HEK293 (cell line): ENCODE results near the gene ARMC7.
"Not testable (repeated sequence)": the region's sequence is repeated elsewhere in the genome, so short reads cannot be mapped to it uniquely, and the experiment has no call there.

Experiments
- CTCF ChIA-PET: fragments of 350-600 bp; formaldehyde crosslinking; extraction: SDS; loops from one replicate; lab custom pipeline; 2021; ENCODE audit warnings: antibody characterized with exemption; lab: Yijun Ruan, JAX
- POLR2A ChIA-PET: fragments of 300-600 bp; formaldehyde crosslinking; extraction: SDS; loops from one replicate; lab custom pipeline; 2020; ENCODE audit warnings: antibody characterized with exemption, inconsistent platforms; lab: Yijun Ruan, JAX
- H3K27ac ChIP-seq: fragments of 200-500 bp; sonication (Bioruptor generic); 2 replicates; pipeline ENCODE4 v1.5.1; 2014; ENCODE audit warnings: low read depth, low read length, control low read depth, inconsistent platforms; ENCODE audit errors: extremely low read depth
- H3K36me3 ChIP-seq, 2 experiments: fragments of 200-500 bp in 1 of 2; sonication (Bioruptor generic) in 1 of 2; 1 replicate in 1 of 2; 2 replicates in 1 of 2; pipeline ENCODE4 v1.5.1; 2014 to 2017; ENCODE audit warnings: inconsistent platforms in 2 of 2, low read length in 2 of 2; ENCODE audit not compliant: control insufficient read depth in 2 of 2, insufficient read depth in 1 of 2
- H3K4me1 ChIP-seq: fragments of 200-500 bp; sonication (Bioruptor generic); 2 replicates; pipeline ENCODE4 v1.5.1; 2014; ENCODE audit warnings: mild to moderate bottlenecking, low read length, inconsistent platforms; ENCODE audit not compliant: control insufficient read depth, insufficient read depth
- H3K4me3 ChIP-seq: 2 replicates; pipeline ENCODE4 v1.5.1; 2011; ENCODE audit warnings: low read depth, mild to moderate bottlenecking, control low read depth, low read length, moderate library complexity
- H3K9me3 ChIP-seq: fragments of 200-500 bp; sonication (Bioruptor generic); 2 replicates; pipeline ENCODE4 v1.5.1; 2014; ENCODE audit warnings: low read depth, low read length, inconsistent platforms; ENCODE audit not compliant: control insufficient read depth, insufficient read depth
- GLIS1 ChIP-seq: fragments of 450-650 bp; formaldehyde crosslinking; IDR thresholded peaks from 2 replicates; pipeline ENCODE4 v1.5.1; 2016; ENCODE audit warnings: missing biosample characterization, missing genetic modification characterization
- HOXD13 ChIP-seq: sonication (generic); formaldehyde crosslinking; IDR thresholded peaks from 2 replicates; pipeline ENCODE4 v1.8.0; 2022; ENCODE audit warnings: missing genetic modification reagents, borderline replicate concordance
- OSR2 ChIP-seq: fragments of 450-650 bp; formaldehyde crosslinking; IDR thresholded peaks from 2 replicates; pipeline ENCODE4 v1.5.1; 2016; ENCODE audit warnings: missing biosample characterization, missing genetic modification characterization
- PRDM10 ChIP-seq: fragments of 450-650 bp; formaldehyde crosslinking; IDR thresholded peaks from 2 replicates; pipeline ENCODE4 v1.5.1; 2016; ENCODE audit warnings: missing biosample characterization, missing genetic modification characterization
- RBAK ChIP-seq: fragments of 450-650 bp; formaldehyde crosslinking; IDR thresholded peaks from 2 replicates; pipeline ENCODE4 v1.5.1; 2016; ENCODE audit warnings: missing biosample characterization, missing genetic modification characterization
- SP2 ChIP-seq: fragments of 450-650 bp; formaldehyde crosslinking; IDR thresholded peaks from 2 replicates; pipeline ENCODE4 v1.5.1; 2016; ENCODE audit warnings: missing biosample characterization, missing genetic modification characterization
- WT1 ChIP-seq: fragments of 450-650 bp; formaldehyde crosslinking; IDR thresholded peaks from 2 replicates; pipeline ENCODE4 v1.5.1; 2016; ENCODE audit warnings: missing biosample characterization, missing genetic modification characterization
- ZBTB11 ChIP-seq: fragments of 450-650 bp; formaldehyde crosslinking; conservative IDR thresholded peaks from 2 replicates; pipeline ENCODE4 v1.5.1; 2016; ENCODE audit warnings: low read depth, missing biosample characterization, missing genetic modification characterization
- ZNF155 ChIP-seq: fragments of 450-650 bp; formaldehyde crosslinking; IDR thresholded peaks from 2 replicates; pipeline ENCODE4 v1.5.1; 2016; ENCODE audit warnings: missing biosample characterization, missing genetic modification characterization
- ZNF202 ChIP-seq: fragments of 450-650 bp; formaldehyde crosslinking; IDR thresholded peaks from 2 replicates; pipeline ENCODE4 v1.5.1; 2016; ENCODE audit warnings: missing biosample characterization, missing genetic modification characterization, borderline replicate concordance
- ZNF211 ChIP-seq: fragments of 450-650 bp; formaldehyde crosslinking; IDR thresholded peaks from 2 replicates; pipeline ENCODE4 v1.5.1; 2016; ENCODE audit warnings: low read depth, missing biosample characterization, missing genetic modification characterization
- ZNF362 ChIP-seq: fragments of 450-650 bp; formaldehyde crosslinking; IDR thresholded peaks from 2 replicates; pipeline ENCODE4 v1.5.1; 2016; ENCODE audit warnings: missing biosample characterization, missing genetic modification characterization
- ZNF433 ChIP-seq: fragments of 450-650 bp; formaldehyde crosslinking; IDR thresholded peaks from 2 replicates; pipeline ENCODE4 v1.5.1; 2016; ENCODE audit warnings: missing biosample characterization, missing genetic modification characterization, low read depth
- ZNF571 ChIP-seq: fragments of 450-650 bp; formaldehyde crosslinking; IDR thresholded peaks from 2 replicates; pipeline ENCODE4 v1.5.0; 2017; ENCODE audit warnings: missing biosample characterization, missing genetic modification characterization
- ZNF600 ChIP-seq: fragments of 450-650 bp; formaldehyde crosslinking; IDR thresholded peaks from 2 replicates; pipeline ENCODE4 v1.5.1; 2016; ENCODE audit warnings: missing biosample characterization, missing genetic modification characterization
- ZNF629 ChIP-seq: fragments of 450-650 bp; formaldehyde crosslinking; IDR thresholded peaks from 2 replicates; pipeline ENCODE4 v1.5.1; 2017; ENCODE audit warnings: missing biosample characterization, missing genetic modification characterization
- ZNF664 ChIP-seq: fragments of 450-650 bp; formaldehyde crosslinking; IDR thresholded peaks from 2 replicates; pipeline ENCODE4 v1.5.1; 2016; ENCODE audit warnings: missing biosample characterization, missing genetic modification characterization
- ZNF707 ChIP-seq: fragments of 450-650 bp; formaldehyde crosslinking; IDR thresholded peaks from 2 replicates; pipeline ENCODE4 v1.5.1; 2016; ENCODE audit warnings: missing biosample characterization, missing genetic modification characterization
- ZNF747 ChIP-seq: fragments of 450-650 bp; formaldehyde crosslinking; IDR thresholded peaks from 2 replicates; pipeline ENCODE4 v1.5.1; 2016; ENCODE audit warnings: missing biosample characterization, missing genetic modification characterization
- TF ChIP-seq, protein P1 (sequence below): fragments of 450-650 bp; formaldehyde crosslinking; IDR thresholded peaks from 2 replicates; pipeline ENCODE4 v1.5.1; 2016; ENCODE audit warnings: missing biosample characterization, missing genetic modification characterization

The ARMC7 gene

DNA sequence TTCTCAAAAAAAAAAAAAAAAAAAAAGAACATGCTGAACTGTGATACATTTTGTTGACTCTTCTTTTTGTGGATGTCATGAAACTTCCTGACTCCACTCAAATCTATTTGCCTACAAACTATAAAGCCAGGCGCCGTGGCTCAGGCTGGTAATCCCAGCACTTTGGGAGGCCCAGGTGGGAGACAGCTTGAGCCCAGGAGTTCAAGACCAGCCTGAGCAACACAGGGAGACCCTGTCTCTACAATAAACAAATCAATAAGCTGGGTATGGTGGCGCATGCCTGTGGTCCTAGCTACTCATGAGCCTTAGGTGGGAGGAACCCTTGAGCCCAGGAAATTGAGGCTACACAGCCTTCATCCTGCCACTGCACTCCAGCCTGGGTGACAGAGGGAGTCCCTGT is 23.2 kb downstream of the ARMC7 start:
- H3K9me3 ChIP-seq: no peaks in the 10 kb centered on the region
- TF ChIP-seq GLIS1 (tag by site-specific recombination): peak; percentile 27
- no peak for TF ChIP-seq ZBTB11 (tag by site-specific recombination)
- TF ChIP-seq ZNF433 (tag by site-specific recombination): no peak
- no peak for TF ChIP-seq SP2 (tag by site-specific recombination)
- no peak for TF ChIP-seq ZNF571 (tag by site-specific recombination)
- TF ChIP-seq ZNF707 (tag by site-specific recombination): no peak
- no peak for TF ChIP-seq ZNF211 (tag by site-specific recombination)
- TF ChIP-seq OSR2 (tag by site-specific recombination): 0 out of 2 replicates have a peak, but pooled peaks have one; percentile 4
- no peak for TF ChIP-seq ZNF155 (tag by site-specific recombination)
- TF ChIP-seq, protein P1, sequence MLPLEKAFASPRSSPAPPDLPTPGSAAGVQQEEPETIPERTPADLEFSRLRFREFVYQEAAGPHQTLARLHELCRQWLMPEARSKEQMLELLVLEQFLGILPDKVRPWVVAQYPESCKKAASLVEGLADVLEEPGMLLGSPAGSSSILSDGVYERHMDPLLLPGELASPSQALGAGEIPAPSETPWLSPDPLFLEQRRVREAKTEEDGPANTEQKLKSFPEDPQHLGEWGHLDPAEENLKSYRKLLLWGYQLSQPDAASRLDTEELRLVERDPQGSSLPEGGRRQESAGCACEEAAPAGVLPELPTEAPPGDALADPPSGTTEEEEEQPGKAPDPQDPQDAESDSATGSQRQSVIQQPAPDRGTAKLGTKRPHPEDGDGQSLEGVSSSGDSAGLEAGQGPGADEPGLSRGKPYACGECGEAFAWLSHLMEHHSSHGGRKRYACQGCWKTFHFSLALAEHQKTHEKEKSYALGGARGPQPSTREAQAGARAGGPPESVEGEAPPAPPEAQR: no peak
- TF ChIP-seq HOXD13: no peak
- TF ChIP-seq RBAK (tag by site-specific recombination): no peak
- TF ChIP-seq WT1 (tag by site-specific recombination): peak; percentile 30; the same call in 1 of the 2 replicates
- no peak for TF ChIP-seq ZNF362 (tag by site-specific recombination)
- TF ChIP-seq, all 188 proteins: peak for 3
- POLR2A ChIA-PET: interaction anchor here (0.7 to 3.9 kb wide), 8 partner anchors 8 to 172 kb away, joined by 3 to 20 read pairs (median 4); partner anchors contain the start of gene JPT1
- Histone ChIP-seq H3K27ac (peak overlapping the region; percentile 16; the same call in 1 of the 2 replicates), H3K4me3 (no peak overlapping the region), H3K4me1 (peaks cover 3% of the 10 kb centered on the region; the same call in 1 of the 2 replicates), H3K36me3 (peaks cover 30 to 46% of the 10 kb centered on the region in 2 experiments)
- CTCF ChIA-PET: interaction anchor here (0.9 to 4.3 kb wide), 10 partner anchors 10 to 172 kb away, joined by 3 to 86 read pairs (median 6); no protein-coding TSS in a partner anchor

- H3K4me3 ChIP-seq, H3K27ac ChIP-seq, H3K9me3 ChIP-seq, H3K4me1 ChIP-seq: not testable (repeated sequence)
- H3K36me3 ChIP-seq: peaks cover 37 to 50% of the 10 kb centered on the region in 2 experiments
- TF ChIP-seq ZNF664 (tag by site-specific recombination) (peak; percentile 73), ZNF629 (peak; percentile 14; the same call in 1 of the 2 replicates), ZNF202 (tag by site-specific recombination) (0 out of 2 replicates have a peak, but pooled peaks have one; percentile 26), ZNF747 (tag by site-specific recombination) (0 out of 2 replicates have a peak, but pooled peaks have one; percentile 30), PRDM10 (0 out of 2 replicates have a peak, but pooled peaks have one; percentile 51), ZNF600 (tag by site-specific recombination) (peak; percentile 16; the same call in 1 of the 2 replicates)
- ChIA-PET CTCF (interaction anchor here (0.6 to 1.4 kb wide), 5 partner anchors 20 to 189 kb away, joined by 3 to 6 read pairs (median 4); no protein-coding TSS in a partner anchor), POLR2A (interaction anchor here (0.7 to 2.0 kb wide), 4 partner anchors 10 to 173 kb away, joined by 3 to 7 read pairs (median 4); partner anchors contain the start of gene JPT1)
These were observed 24.0 kb downstream of the ARMC7 start for GRCh38 chr17:75133607-75134347.
